Limb (tissue), 2 donors: ENCODE results near the gene CCDC144A.
"Not testable (repeated sequence)": the region's sequence is repeated elsewhere in the genome, so short reads cannot be mapped to it uniquely, and the experiment has no call there.

Source experiments
- DNase-seq, 2 donors: peaks; one replicate each; pipeline ENCODE4 v3.0.0-alpha.2; 2016; ENCODE audit errors: extremely low spot score in 2 of 2

CCDC144A gene

DNA sequence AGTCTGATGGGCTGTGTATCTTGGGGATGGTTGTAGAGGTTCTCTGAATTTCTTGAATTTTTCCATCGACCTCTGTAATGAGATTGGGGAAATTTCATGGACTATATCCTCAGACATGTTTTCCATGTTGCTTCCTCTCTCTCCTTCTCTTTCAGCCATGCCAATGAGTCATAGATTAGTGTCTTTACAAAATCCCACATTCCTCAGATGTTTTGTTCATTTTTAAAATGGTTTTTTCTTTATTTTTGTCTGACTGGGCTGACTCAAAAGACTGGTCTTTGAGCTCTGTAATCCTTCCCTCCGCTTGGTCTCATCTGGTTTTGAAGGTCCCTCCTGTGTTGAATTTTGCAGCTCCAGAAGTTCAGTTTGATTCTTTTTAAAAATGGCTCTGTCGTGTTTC lies 60.5 kb downstream of the CCDC144A start:
- not testable (repeated sequence) for DNase-seq

DNA sequence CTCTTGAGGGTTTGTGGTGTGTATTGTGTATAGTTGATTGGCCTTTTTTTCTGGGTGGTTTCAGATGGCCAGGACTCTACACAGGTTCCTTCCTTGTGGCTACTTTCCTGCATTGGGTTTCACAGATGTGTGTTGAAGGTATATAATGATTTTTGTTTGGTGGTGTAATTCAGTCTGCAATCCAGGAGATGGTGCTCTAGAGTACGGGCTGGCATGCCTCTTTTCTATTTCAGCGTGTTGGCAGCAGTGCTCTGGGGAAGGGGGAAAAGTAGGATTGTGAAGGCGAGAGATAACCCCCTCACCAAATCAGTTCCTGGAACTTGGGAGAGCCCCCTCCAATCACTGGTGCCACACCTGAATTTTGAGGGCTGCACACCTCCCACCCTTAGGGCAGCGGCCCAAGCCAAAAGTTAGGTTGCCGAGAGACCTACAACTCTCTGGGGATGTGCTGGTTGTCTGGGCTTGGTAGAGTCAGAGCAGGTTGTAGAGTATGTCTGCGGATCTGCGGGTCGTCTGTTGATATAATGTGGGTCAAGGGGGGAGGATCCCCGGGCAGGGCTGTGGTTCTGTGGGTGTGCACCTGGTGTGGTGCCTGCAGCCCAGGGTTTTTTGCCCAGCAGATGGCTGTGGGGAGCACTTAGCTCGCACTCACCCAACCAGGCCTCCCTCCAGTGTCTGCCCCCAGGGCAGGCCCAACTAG lies 61.3 kb downstream of the CCDC144A start:
- peak in 1 of 2 donors; percentile 27 for DNase-seq

GRCh38 chr17:16751924-16752287 lies 61.9 kb downstream of the CCDC144A start:
- DNase-seq = not testable (repeated sequence)

DNA sequence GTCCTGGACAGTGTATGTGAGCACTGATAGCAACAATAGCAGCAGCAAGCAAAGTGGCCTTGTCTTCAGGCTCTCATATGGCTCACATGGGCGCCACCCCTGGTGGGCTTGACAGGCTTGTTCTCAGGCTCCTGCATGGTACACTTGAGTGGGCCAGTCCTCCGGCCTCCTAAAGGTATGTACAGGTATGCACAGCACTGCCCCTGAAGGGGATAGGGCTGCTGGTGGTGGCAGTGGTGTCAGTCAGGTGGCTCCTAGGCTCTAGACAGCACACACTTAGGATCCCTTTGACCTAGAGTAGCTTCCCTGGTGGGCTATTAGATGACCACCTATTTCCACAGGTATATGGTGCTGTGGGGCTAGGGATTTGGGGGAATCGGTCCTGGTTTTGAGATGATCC lies 67.5 kb downstream of the CCDC144A start:
- not testable (repeated sequence) for DNase-seq

- not testable (repeated sequence) for DNase-seq
Observed at GRCh38 chr17:16758177-16758576, 68.1 kb downstream of the CCDC144A start.

GRCh38 chr17:16768290-16769175 lies 78.5 kb downstream of the CCDC144A start:
- DNase-seq = not testable (repeated sequence)

DNA sequence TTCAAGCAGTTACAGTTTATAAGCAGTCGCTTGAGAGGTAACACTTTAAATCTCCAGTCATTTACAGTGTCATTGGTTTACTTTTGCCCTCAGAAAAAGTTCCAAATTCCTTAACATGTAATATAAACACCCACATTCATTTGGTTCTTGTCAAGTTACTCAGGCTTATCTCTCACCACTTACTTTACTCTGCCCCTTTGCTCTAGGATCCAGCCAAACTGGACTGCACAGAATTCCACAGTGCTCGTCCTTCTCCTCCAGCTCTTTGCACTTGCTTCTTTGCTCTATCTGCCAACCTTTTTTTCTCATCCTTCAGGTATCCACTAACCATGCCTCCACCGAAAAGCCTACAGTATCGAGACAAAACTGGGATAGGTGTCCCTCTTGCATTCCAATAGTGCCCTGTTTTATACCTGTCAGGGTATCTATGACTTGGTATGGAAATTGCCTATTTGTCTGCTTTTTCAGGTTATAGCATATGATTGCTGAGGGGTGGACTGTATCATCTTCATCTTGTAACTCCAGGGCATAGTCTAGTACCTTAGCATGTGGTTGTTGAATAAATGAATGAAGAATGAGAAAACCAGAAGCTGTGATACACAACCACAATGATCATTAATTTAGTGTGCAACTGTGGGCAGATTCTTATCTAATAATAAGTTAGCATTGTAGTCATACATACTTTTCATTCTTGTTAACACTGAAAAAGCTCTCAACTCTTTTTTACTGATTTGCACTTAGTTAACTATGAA lies 82.5 kb downstream of the CCDC144A start:
- DNase-seq = not testable (repeated sequence)

- not testable (repeated sequence) for DNase-seq
Observed at GRCh38 chr17:16773146-16773522, 83.1 kb downstream of the CCDC144A start.

GRCh38 chr17:16787851-16788250 lies 97.8 kb downstream of the CCDC144A start:
- DNase-seq = not testable (repeated sequence)

- not testable (repeated sequence) for DNase-seq
Observed at GRCh38 chr17:16788889-16789536, 99.0 kb downstream of the CCDC144A start.

- DNase-seq = not testable (repeated sequence)
Observed at GRCh38 chr17:16789622-16790021, 99.6 kb downstream of the CCDC144A start.

- DNase-seq = not testable (repeated sequence)
Observed at GRCh38 chr17:16790313-16790871, 100.4 kb downstream of the CCDC144A start.

DNA sequence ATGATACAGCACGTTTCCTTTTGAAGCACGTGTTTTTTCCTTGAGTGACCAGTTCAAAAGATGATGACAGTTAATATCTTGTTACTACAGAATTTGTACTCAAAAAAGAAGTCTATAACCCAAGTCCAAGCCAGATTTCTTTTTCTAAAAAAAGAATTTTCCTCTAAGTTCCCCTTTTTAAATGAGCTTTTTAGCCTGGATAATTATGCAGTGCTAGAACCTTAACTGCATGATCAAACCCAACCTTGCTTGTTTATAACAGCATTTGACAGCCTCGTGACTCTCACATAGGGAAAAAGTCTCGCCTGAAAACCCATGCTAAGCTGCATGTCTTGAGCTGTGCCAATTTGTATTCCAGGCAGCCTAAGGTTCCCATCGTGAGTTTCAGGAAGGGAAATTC lies 104.2 kb downstream of the CCDC144A start:
- DNase-seq = not testable (repeated sequence)

- DNase-seq = not testable (repeated sequence)
Observed at GRCh38 chr17:16795894-16796293, 105.9 kb downstream of the CCDC144A start.

GRCh38 chr17:16804851-16805250 lies 114.8 kb downstream of the CCDC144A start:
- not testable (repeated sequence) for DNase-seq

- DNase-seq = not testable (repeated sequence)
Observed at GRCh38 chr17:16806599-16806998, 116.6 kb downstream of the CCDC144A start.

GRCh38 chr17:16807620-16808019 lies 117.6 kb downstream of the CCDC144A start:
- not testable (repeated sequence) for DNase-seq

- not testable (repeated sequence) for DNase-seq
Observed at GRCh38 chr17:16810236-16810635, 120.2 kb downstream of the CCDC144A start.

DNA sequence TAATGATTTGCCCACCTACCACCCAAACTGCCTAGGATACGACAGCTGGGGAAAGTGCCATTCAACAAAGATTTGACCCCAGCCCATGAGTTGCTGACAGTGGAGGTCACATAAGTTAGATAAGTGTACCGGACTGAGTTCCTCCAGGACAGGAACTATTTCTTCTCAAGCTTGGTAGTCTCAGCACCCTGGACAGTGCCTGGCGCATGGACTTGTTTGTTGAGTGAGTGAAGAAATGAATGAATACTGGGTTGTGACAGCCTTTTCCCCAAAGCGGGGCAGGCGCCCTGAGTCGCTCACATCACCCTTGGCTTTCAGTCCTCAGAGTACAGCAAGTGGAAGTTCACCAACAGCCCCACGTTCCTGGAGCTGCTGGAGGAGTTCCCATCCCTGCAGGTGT lies 122.1 kb downstream of the CCDC144A start:
- peak in 1 of 2 donors; percentile 33 for DNase-seq

DNA sequence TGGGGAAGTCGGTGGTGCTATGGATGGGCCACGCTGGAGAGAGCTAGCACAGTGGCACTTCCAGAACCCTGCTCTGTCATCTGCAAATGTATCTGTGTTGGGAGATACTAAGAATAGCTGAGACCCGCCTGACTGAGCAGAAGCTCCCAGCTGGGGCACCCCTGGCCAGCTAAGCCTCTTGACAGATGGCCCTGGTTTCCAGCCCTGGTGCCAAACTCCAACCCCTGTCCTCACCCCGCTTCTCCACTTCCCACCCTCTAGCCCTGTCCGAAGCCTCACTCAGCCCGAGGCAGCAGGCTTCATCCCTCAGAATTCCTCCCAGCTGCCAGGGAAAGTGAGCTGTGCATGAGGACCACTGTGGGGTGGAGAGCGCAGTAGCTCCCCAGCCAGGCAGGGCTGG lies 124.4 kb downstream of the CCDC144A start:
- no peak for DNase-seq

- DNase-seq = no peak
Observed at GRCh38 chr17:16817201-16817600, 127.2 kb downstream of the CCDC144A start.
